Adrenal gland (tissue), 12 donors: Measurements from ENCODE around the gene PPAT. TPM values are rescaled to one million over a fixed set of nuclear protein-coding genes. Genes with fewer than 3 reads are reported as not detected.
A peak's percentile ranks its signal among the peaks of the same experiment; 100 is the strongest.

Experiments used
- DNase-seq, 7 donors: peaks; one replicate each; pipeline ENCODE4 v3.0.0-alpha.2; 2019 to 2020
- H3K27ac ChIP-seq, 5 donors: fragments of 200-600 bp; sonication (generic) in 4 of 5; 1 replicate in 3 of 5; 2 replicates in 2 of 5; pipeline versions ENCODE4 v1.5.1 to v1.8.0; 2016 to 2020; ENCODE audit warnings: mild to moderate bottlenecking in 1 of 5
- H3K27me3 ChIP-seq: fragments of 200-600 bp; 2 replicates; pipeline ENCODE4 v1.8.0; 2021
- H3K36me3 ChIP-seq, 2 donors: fragments of 200-600 bp; replicated peaks in 1 of 2; 1 replicate in 1 of 2; 2 replicates in 1 of 2; pipeline versions ENCODE4 v1.5.1 to v1.8.0; 2018 to 2022
- H3K4me1 ChIP-seq, 2 donors: fragments of 200-600 bp; replicated peaks in 1 of 2; 1 replicate in 1 of 2; 2 replicates in 1 of 2; pipeline versions ENCODE4 v1.5.1 to v1.8.0; 2018 to 2021
- H3K4me3 ChIP-seq, 4 donors: fragments of 200-600 bp; sonication (generic) in 3 of 4; one replicate each; pipeline ENCODE4 v1.5.1; 2016 to 2018
- H3K9me3 ChIP-seq, 3 donors: fragments of 200-600 bp; sonication (generic) in 1 of 3; replicated peaks in 1 of 3; 1 replicate in 2 of 3; 2 replicates in 1 of 3; pipeline versions ENCODE4 v1.5.1 to v1.8.0; 2016 to 2021
- POLR2A ChIP-seq, 2 donors: fragments of 450-650 bp; IDR thresholded peaks; one replicate each; pipeline ENCODE4 v1.6.1; 2017; ENCODE audit warnings: antibody characterized with exemption in 2 of 2, mild to moderate bottlenecking in 2 of 2, moderate library complexity in 1 of 2
- WGBS, 4 donors: extraction: QIAGEN DNeasy Blood & Tissue Kit in 2 of 4; methylation state at CpG; one replicate each; pipeline versions ENCODE4 v1.1.5 to v1.1.7; 2013 to 2017; 5-methylcytosine and 5-hydroxymethylcytosine counted together
- intact Hi-C, 2 donors: fragments of 100-400 bp; cut with DNase I; formaldehyde crosslinking; loops; one replicate each; pipeline versions ENCODE4 v1.14.1 to v1.15.0; 2022 to 2023
- polyA plus RNA-seq, 3 donors: library from polyadenylated mRNA; stranded (reverse); fragments of 200-250 nt in 2 of 3; fragments of 350-450 nt in 1 of 3; fragmentation: Illumina TruSeq in 1 of 3; extraction: RNeasy Lipid Tissue Mini Kit (QIAGEN cat#74804) in 1 of 3; gene quantifications; one replicate each; pipeline ENCODE4 v1.2.3, GENCODE V29; 2013 to 2014
- total RNA-seq, 9 donors: library from RNA; depleted of rRNA in 4 of 9; stranded (reverse); fragments of >200 nt in 4 of 9; fragments of 120-200 nt in 1 of 9; fragmentation: NEBNext Ultra II Directional in 1 of 9; extraction: Animal tissue kit (Norgen Biotek cat#: 25700) in 1 of 9; gene quantifications; one replicate each; pipeline versions ENCODE4 v1.1.0 to v1.2.4, GENCODE V29; 2013 to 2023
- TF ChIP-seq, protein P1 (sequence below), 6 experiments: fragments of 450-650 bp in 4 of 6; fragments of 200-600 bp in 2 of 6; sonication (generic) in 1 of 6; IDR thresholded peaks; 1 replicate in 5 of 6; 2 replicates in 1 of 6; pipeline versions ENCODE4 v1.5.1 to v1.8.0; 2016 to 2021; ENCODE audit warnings: antibody characterized with exemption in 6 of 6, mild to moderate bottlenecking in 2 of 6, moderate library complexity in 1 of 6
- donor health status: healthy with polysubstance abuse.
- donor health status: Bipolar disorder and iron deficiency.
- donor health status: DM: yes; HTN: yes; CAD: no.
- donor health status: DM: no; HTN: no; CAD: no.
- donor health status: DM: no; HTN: no; CAD: no.
- donor health status: DM: yes; HTN: yes; CAD: no.

The PPAT gene
- total and polyA plus RNA-seq, 12 donors, result 1.8 to 19.9 (median 11.5) TPM

DNA sequence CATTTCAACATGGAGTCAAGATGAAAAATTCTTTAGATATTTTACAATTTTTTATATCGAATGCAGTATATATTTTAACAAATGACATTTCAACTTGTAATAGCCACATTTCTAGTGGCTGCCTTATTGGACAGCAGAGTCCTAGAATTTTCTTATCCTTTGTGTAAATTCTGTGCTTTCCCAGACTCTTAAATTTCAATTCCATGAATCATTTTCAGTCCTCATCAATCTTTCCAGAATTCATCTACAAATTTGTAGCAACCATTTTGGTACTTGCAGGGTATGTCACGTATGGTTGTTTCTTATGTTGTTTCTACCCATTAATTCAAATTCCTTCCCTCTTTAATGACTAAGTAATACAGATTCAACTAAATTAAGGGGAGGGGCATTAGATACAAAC, 3.4 kb upstream of the PPAT start:
- H3K4me3 ChIP-seq, result no peak overlapping the region
- H3K36me3 ChIP-seq, result peaks cover 0 to 5% of the 10 kb centered on the region in 2 donors
- H3K4me1 ChIP-seq, result peaks cover 11 to 13% of the 10 kb centered on the region in 2 donors
- H3K27me3 ChIP-seq, result no peaks in the 10 kb centered on the region
- H3K27ac ChIP-seq, result no peak overlapping the region
- intact Hi-C loops, result loop anchor here in 1 of 2 donors (10.0 kb wide), 1 partner anchor 396 kb away; no protein-coding TSS in a partner anchor
- no peaks in the 10 kb centered on the region for H3K9me3 ChIP-seq
- DNase-seq, result no peak
- 85 to 94% (median 91%) methylated on average over 2 of the region's 2 CpGs for WGBS, 4 donors
- TF ChIP-seq, protein P1, sequence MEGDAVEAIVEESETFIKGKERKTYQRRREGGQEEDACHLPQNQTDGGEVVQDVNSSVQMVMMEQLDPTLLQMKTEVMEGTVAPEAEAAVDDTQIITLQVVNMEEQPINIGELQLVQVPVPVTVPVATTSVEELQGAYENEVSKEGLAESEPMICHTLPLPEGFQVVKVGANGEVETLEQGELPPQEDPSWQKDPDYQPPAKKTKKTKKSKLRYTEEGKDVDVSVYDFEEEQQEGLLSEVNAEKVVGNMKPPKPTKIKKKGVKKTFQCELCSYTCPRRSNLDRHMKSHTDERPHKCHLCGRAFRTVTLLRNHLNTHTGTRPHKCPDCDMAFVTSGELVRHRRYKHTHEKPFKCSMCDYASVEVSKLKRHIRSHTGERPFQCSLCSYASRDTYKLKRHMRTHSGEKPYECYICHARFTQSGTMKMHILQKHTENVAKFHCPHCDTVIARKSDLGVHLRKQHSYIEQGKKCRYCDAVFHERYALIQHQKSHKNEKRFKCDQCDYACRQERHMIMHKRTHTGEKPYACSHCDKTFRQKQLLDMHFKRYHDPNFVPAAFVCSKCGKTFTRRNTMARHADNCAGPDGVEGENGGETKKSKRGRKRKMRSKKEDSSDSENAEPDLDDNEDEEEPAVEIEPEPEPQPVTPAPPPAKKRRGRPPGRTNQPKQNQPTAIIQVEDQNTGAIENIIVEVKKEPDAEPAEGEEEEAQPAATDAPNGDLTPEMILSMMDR (IDR thresholded peaks at IDR 0.05), result no peak
- TF ChIP-seq POLR2A (IDR thresholded peaks at IDR 0.05), result no peak

DNA sequence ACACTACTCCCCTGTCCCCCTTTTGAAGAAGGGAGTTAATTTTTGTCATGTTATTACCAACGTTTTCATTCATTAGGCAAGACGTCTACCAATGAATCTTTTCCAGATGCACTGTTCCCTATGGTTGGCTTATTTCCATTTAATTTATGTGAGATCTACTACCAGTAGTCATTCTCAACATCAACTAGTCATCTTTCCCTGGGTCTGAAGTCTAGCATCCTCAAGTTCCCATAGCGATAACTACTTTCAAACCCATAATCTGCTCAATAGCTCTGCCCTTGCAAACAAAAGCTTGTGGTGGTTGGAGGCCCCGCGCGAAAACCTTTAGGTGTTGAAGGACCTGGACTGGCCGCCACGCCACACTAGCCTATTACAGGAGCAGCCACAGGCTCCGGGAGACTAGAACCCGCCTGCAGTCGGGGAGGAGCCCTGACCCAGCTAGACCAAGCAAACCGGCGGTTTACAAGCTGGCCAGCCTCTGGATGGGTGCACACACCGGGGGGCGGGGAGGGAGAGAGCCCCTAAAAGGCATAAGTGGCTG, 746 bp downstream of the PPAT start:
- WGBS, 4 donors, result 2 to 4% (median 3%) methylated on average over 10 to 15 of the region's 15 CpGs
- Histone ChIP-seq H3K27me3 (no peaks in the 10 kb centered on the region), H3K9me3 (no peaks in the 10 kb centered on the region), H3K4me3 (peak overlapping the region; percentile 37 to 74 (median 54)), H3K27ac (peak overlapping the region; percentile 11 to 98 (median 92)), H3K4me1 (peaks cover 11 to 14% of the 10 kb centered on the region in 2 donors), H3K36me3 (no peaks in the 10 kb centered on the region)
- TF ChIP-seq POLR2A (IDR thresholded peaks at IDR 0.05), result no peak
- TF ChIP-seq, protein P1 (IDR thresholded peaks at IDR 0.05), result no peak
- intact Hi-C loops, result loop anchor here in 1 of 2 donors (10.0 kb wide), 1 partner anchor 400 kb away; no protein-coding TSS in a partner anchor
- peak in 6 of 7 donors; percentile 58 to 78 (median 68) for DNase-seq

DNA sequence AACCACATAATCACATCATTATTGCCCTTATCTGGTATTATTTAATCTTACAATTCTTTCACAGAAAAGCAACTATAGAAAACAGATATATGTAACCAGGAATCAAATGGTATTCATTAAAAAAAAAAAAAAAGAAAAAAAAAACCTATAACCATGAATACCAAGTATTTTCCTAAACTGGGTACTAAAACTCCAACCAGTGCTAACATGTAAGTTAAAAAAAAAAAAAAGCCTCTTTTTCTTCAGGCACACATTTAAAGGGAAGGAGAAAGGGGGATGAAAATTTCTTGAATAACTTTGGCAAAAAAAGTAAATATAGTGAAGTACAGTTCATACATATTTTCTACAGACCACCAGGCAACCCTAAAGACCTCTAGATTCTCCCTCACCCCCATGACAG, 2.1 kb downstream of the PPAT start:
- no peak overlapping the region for H3K27ac ChIP-seq
- TF ChIP-seq, protein P1 (IDR thresholded peaks at IDR 0.05), result no peak
- TF ChIP-seq POLR2A (IDR thresholded peaks at IDR 0.05), result no peak
- H3K36me3 ChIP-seq, result no peaks in the 10 kb centered on the region
- DNase-seq, result no peak
- intact Hi-C loops, result loop anchor here in 1 of 2 donors (10.0 kb wide), 1 partner anchor 402 kb away; no protein-coding TSS in a partner anchor
- peaks cover 18 to 26% of the 10 kb centered on the region in 2 donors for H3K4me1 ChIP-seq
- H3K4me3 ChIP-seq, result no peak overlapping the region
- H3K9me3 ChIP-seq, result no peaks in the 10 kb centered on the region
- no peaks in the 10 kb centered on the region for H3K27me3 ChIP-seq

DNA sequence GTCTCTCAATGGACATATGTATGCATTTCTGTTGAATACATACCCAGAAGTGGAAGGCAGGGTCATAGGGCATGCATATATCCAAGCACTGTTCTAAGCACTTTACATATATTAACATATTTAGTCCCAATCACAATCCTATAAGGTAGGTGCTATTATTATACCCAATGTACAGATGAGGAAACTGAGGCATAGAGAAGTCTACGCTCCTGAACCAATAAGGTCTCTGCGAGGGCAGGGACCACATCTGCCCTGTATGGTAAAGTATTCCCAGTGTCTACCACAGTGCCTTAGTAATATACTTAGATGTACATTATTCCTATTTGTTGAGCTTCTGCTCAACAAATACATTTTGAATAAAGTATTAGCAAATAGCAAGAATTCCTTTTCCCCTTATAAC, 5.2 kb downstream of the PPAT start:
- no peak overlapping the region for H3K4me3 ChIP-seq
- peaks cover 18 to 23% of the 10 kb centered on the region in 2 donors for H3K4me1 ChIP-seq
- no peaks in the 10 kb centered on the region for H3K36me3 ChIP-seq
- WGBS, 4 donors, result 91 to 100% (median 100%) methylated on average over 2 of the region's 2 CpGs
- no peak overlapping the region for H3K27ac ChIP-seq
- DNase-seq, result no peak
- no peaks in the 10 kb centered on the region for H3K9me3 ChIP-seq
- intact Hi-C loops, result loop anchor here in 1 of 2 donors (10.0 kb wide), 1 partner anchor 405 kb away; no protein-coding TSS in a partner anchor
- TF ChIP-seq, protein P1 (IDR thresholded peaks at IDR 0.05), result no peak
- no peak for TF ChIP-seq POLR2A (IDR thresholded peaks at IDR 0.05)
- H3K27me3 ChIP-seq, result no peaks in the 10 kb centered on the region
